ENCODE data around the gene SH3BGRL2.
"Not testable (repeated sequence)": the region's sequence is repeated elsewhere in the genome, so short reads cannot be mapped to it uniquely, and the experiment has no call there.

The SH3BGRL2 gene

GRCh38 chr6:79657238-79657637 lies 26.1 kb downstream of the SH3BGRL2 start:
- Histone ChIP-seq H3K9me3 (replicated peaks; ENCODE audit: low read length) (no peaks in the 10 kb centered on the region), H3K4me3 (ENCODE audit: low read length) (no peak overlapping the region), H3K4me2 (ENCODE audit: low read length) (no peak overlapping the region), H3K36me3 (ENCODE audit: insufficient read depth, low read length) (no peaks in the 10 kb centered on the region), H3K27me3 (ENCODE audit: control insufficient read depth, insufficient read depth, low read length) (no peaks in the 10 kb centered on the region), H3K4me1 (ENCODE audit: control insufficient read depth, insufficient read depth, low read length) (no peaks in the 10 kb centered on the region), H3K9ac (ENCODE audit: low read depth, low read length) (no peak overlapping the region)

DNA sequence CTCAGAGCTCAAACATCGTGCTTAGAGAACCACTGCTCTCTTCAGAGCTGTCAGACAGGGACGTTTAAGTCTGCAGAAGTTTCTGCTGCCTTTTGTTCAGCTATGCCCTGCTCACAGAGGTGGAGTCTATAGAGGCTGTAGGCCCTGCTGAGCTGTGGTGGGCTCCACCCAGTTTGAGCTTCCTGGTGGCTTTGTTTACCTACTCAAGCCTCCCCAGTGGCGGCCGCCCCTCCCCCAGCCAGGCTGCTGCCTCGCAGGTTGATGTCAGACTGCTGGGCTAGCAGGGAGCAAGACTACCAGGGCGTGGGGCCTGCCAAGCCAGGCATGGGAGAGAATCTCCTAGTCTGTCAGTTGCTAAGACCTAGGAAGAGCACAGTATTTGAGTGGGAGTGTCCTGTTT lies 32.5 kb downstream of the SH3BGRL2 start:
- not testable (repeated sequence) for H3K9me3 ChIP-seq (replicated peaks; ENCODE audit: low read length); H3K36me3 ChIP-seq (ENCODE audit: insufficient read depth, low read length); H3K4me2 ChIP-seq (ENCODE audit: low read length); H3K4me3 ChIP-seq (ENCODE audit: low read length); H3K4me1 ChIP-seq (ENCODE audit: control insufficient read depth, insufficient read depth, low read length); H3K9ac ChIP-seq (ENCODE audit: low read depth, low read length); H3K27me3 ChIP-seq (ENCODE audit: control insufficient read depth, insufficient read depth, low read length)

- Histone ChIP-seq H3K9me3 (replicated peaks; ENCODE audit: low read length) (no peaks in the 10 kb centered on the region), H3K4me1 (ENCODE audit: control insufficient read depth, insufficient read depth, low read length) (no peaks in the 10 kb centered on the region), H3K27me3 (ENCODE audit: control insufficient read depth, insufficient read depth, low read length) (no peaks in the 10 kb centered on the region), H3K4me2 (ENCODE audit: low read length) (no peak overlapping the region), H3K9ac (ENCODE audit: low read depth, low read length) (no peak overlapping the region), H3K36me3 (ENCODE audit: insufficient read depth, low read length) (no peaks in the 10 kb centered on the region), H3K4me3 (ENCODE audit: low read length) (no peak overlapping the region)
Measured at GRCh38 chr6:79665725-79666551, 34.8 kb downstream of the SH3BGRL2 start.

- peaks cover 4% of the 10 kb centered on the region for H3K4me1 ChIP-seq (ENCODE audit: control insufficient read depth, insufficient read depth, low read length)
- H3K9me3 ChIP-seq (replicated peaks; ENCODE audit: low read length): no peaks in the 10 kb centered on the region
- no peaks in the 10 kb centered on the region for H3K27me3 ChIP-seq (ENCODE audit: control insufficient read depth, insufficient read depth, low read length)
- no peak overlapping the region for H3K4me2 ChIP-seq (ENCODE audit: low read length)
- no peaks in the 10 kb centered on the region for H3K36me3 ChIP-seq (ENCODE audit: insufficient read depth, low read length)
- no peak overlapping the region for H3K4me3 ChIP-seq (ENCODE audit: low read length)
- no peak overlapping the region for H3K9ac ChIP-seq (ENCODE audit: low read depth, low read length)
Measured at GRCh38 chr6:79666634-79667033, 35.5 kb downstream of the SH3BGRL2 start.

GRCh38 chr6:79668381-79668780 lies 37.3 kb downstream of the SH3BGRL2 start:
- H3K9me3 ChIP-seq (replicated peaks; ENCODE audit: low read length): no peaks in the 10 kb centered on the region
- H3K4me1 ChIP-seq (ENCODE audit: control insufficient read depth, insufficient read depth, low read length): peaks cover 13% of the 10 kb centered on the region

GRCh38 chr6:79669766-79670165 lies 38.6 kb downstream of the SH3BGRL2 start:
- H3K9me3 ChIP-seq (replicated peaks; ENCODE audit: low read length): no peaks in the 10 kb centered on the region
- H3K27me3 ChIP-seq (ENCODE audit: control insufficient read depth, insufficient read depth, low read length): no peaks in the 10 kb centered on the region
- H3K9ac ChIP-seq (ENCODE audit: low read depth, low read length): no peak overlapping the region
- no peak overlapping the region for H3K4me2 ChIP-seq (ENCODE audit: low read length)
- no peak overlapping the region for H3K4me3 ChIP-seq (ENCODE audit: low read length)
- no peaks in the 10 kb centered on the region for H3K36me3 ChIP-seq (ENCODE audit: insufficient read depth, low read length)
- H3K4me1 ChIP-seq (ENCODE audit: control insufficient read depth, insufficient read depth, low read length): peaks cover 13% of the 10 kb centered on the region

More at GRCh38 chr6:79668381-79668780, 37.3 kb downstream of the SH3BGRL2 start:
- Histone ChIP-seq H3K36me3 (ENCODE audit: insufficient read depth, low read length) (no peaks in the 10 kb centered on the region), H3K9ac (ENCODE audit: low read depth, low read length) (no peak overlapping the region), H3K27me3 (ENCODE audit: control insufficient read depth, insufficient read depth, low read length) (no peaks in the 10 kb centered on the region), H3K4me3 (ENCODE audit: low read length) (no peak overlapping the region), H3K4me2 (ENCODE audit: low read length) (no peak overlapping the region)

- Histone ChIP-seq H3K9ac (ENCODE audit: low read depth, low read length) (no peak overlapping the region), H3K36me3 (ENCODE audit: insufficient read depth, low read length) (no peaks in the 10 kb centered on the region), H3K4me3 (ENCODE audit: low read length) (no peak overlapping the region), H3K4me2 (ENCODE audit: low read length) (no peak overlapping the region), H3K27me3 (ENCODE audit: control insufficient read depth, insufficient read depth, low read length) (no peaks in the 10 kb centered on the region), H3K9me3 (replicated peaks; ENCODE audit: low read length) (no peaks in the 10 kb centered on the region), H3K4me1 (ENCODE audit: control insufficient read depth, insufficient read depth, low read length) (peaks cover 13% of the 10 kb centered on the region)
Measured at GRCh38 chr6:79670789-79671188, 39.7 kb downstream of the SH3BGRL2 start.

GRCh38 chr6:79671600-79672266 lies 40.6 kb downstream of the SH3BGRL2 start:
- H3K9ac ChIP-seq (ENCODE audit: low read depth, low read length): no peak overlapping the region
- H3K36me3 ChIP-seq (ENCODE audit: insufficient read depth, low read length): no peaks in the 10 kb centered on the region
- no peak overlapping the region for H3K4me3 ChIP-seq (ENCODE audit: low read length)
- peak overlapping the region; percentile 40 for H3K4me2 ChIP-seq (ENCODE audit: low read length)
- no peaks in the 10 kb centered on the region for H3K27me3 ChIP-seq (ENCODE audit: control insufficient read depth, insufficient read depth, low read length)
- H3K4me1 ChIP-seq (ENCODE audit: control insufficient read depth, insufficient read depth, low read length): peaks cover 13% of the 10 kb centered on the region
- no peaks in the 10 kb centered on the region for H3K9me3 ChIP-seq (replicated peaks; ENCODE audit: low read length)

DNA sequence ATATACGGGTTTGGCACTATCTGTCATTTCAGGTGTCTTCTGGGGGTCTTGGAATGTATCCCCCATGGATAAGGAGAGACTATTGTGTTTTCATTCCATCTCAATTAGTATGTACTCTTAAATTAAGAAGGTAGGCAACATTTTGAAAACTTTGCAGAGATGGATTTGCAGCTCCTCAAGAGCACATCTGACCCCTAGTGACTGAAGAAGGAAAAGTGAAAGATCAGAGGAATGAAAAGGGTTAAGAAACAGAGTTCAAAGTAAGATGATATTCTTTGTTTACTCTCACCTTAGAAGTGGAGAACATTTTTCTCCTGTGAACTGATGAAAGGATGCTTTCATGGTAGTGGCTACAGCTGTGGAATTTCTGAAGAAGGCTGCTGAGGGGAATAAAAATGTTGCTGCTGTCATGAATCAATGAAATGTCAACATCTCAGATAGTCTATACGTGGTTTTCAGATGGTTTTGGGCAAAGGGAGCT lies 41.5 kb downstream of the SH3BGRL2 start:
- Histone ChIP-seq H3K9ac (ENCODE audit: low read depth, low read length) (no peak overlapping the region), H3K4me3 (ENCODE audit: low read length) (no peak overlapping the region), H3K9me3 (replicated peaks; ENCODE audit: low read length) (no peaks in the 10 kb centered on the region), H3K4me1 (ENCODE audit: control insufficient read depth, insufficient read depth, low read length) (peaks cover 13% of the 10 kb centered on the region), H3K4me2 (ENCODE audit: low read length) (no peak overlapping the region), H3K27me3 (ENCODE audit: control insufficient read depth, insufficient read depth, low read length) (no peaks in the 10 kb centered on the region), H3K36me3 (ENCODE audit: insufficient read depth, low read length) (no peaks in the 10 kb centered on the region)

DNA sequence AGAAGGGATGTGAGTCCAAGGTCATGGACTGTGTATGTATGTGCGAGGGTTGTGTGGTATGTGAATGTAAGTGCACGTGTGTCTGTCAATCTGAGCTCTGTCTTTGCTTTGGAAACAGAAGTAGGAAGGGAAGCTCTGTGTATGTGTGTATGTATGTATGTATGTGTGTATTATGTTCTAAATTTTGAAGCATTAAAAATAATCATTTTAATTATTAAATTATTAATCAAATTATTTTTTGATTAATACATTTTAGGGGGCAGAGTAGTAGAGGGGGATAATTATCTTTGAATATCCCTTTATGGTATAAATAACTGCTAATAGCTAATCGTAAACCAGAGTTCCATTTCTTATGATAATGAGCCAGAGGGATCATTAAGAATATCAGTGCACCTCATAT lies 42.8 kb downstream of the SH3BGRL2 start:
- H3K27me3 ChIP-seq (ENCODE audit: control insufficient read depth, insufficient read depth, low read length): no peaks in the 10 kb centered on the region
- no peak overlapping the region for H3K9ac ChIP-seq (ENCODE audit: low read depth, low read length)
- H3K9me3 ChIP-seq (replicated peaks; ENCODE audit: low read length): no peaks in the 10 kb centered on the region
- H3K36me3 ChIP-seq (ENCODE audit: insufficient read depth, low read length): no peaks in the 10 kb centered on the region
- no peak overlapping the region for H3K4me2 ChIP-seq (ENCODE audit: low read length)
- no peak overlapping the region for H3K4me3 ChIP-seq (ENCODE audit: low read length)
- H3K4me1 ChIP-seq (ENCODE audit: control insufficient read depth, insufficient read depth, low read length): peaks cover 13% of the 10 kb centered on the region

- H3K4me3 ChIP-seq (ENCODE audit: low read length): no peak overlapping the region
Measured at GRCh38 chr6:79676785-79677736, 45.9 kb downstream of the SH3BGRL2 start.

More at GRCh38 chr6:79676785-79677736, 45.9 kb downstream of the SH3BGRL2 start:
- Histone ChIP-seq H3K9me3 (replicated peaks; ENCODE audit: low read length) (no peaks in the 10 kb centered on the region), H3K4me1 (ENCODE audit: control insufficient read depth, insufficient read depth, low read length) (peaks cover 5% of the 10 kb centered on the region), H3K9ac (ENCODE audit: low read depth, low read length) (no peak overlapping the region), H3K36me3 (ENCODE audit: insufficient read depth, low read length) (no peaks in the 10 kb centered on the region), H3K27me3 (ENCODE audit: control insufficient read depth, insufficient read depth, low read length) (no peaks in the 10 kb centered on the region), H3K4me2 (ENCODE audit: low read length) (no peak overlapping the region)
